HCT116 (cell line): ENCODE results near the gene CRYGA. TPM values are rescaled to one million over a fixed set of nuclear protein-coding genes. Genes with fewer than 3 reads are reported as not detected.

Experiments
- ATAC-seq: fragments of 200-7000 bp; cut with Tn5 transposase; 2 replicates; pipeline ENCODE4 v1.9.1; 2020; ENCODE audit warnings: mild to moderate bottlenecking, moderate library complexity
- BruUV-seq: library from RNA; stranded (reverse); fragments of 400-500 nt; replicated peaks from 2 replicates; lab custom pipeline; 2021; lab: Mats Ljungman, UMichigan
- CTCF ChIA-PET: fragments of 300-600 bp; sonication (Branson Sonifier 250); formaldehyde crosslinking; loops from one replicate; lab custom pipeline; 2021; ENCODE audit warnings: antibody characterized with exemption; lab: Charles Lee
- POLR2A ChIA-PET: fragments of 300-600, 350-600 bp; sonication (Branson Sonifier 250); formaldehyde crosslinking; loops from one replicate; lab custom pipeline; 2021; ENCODE audit warnings: antibody characterized with exemption; lab: Charles Lee
- RAD21 ChIA-PET, 2 experiments: fragments of 300-600 bp; sonication (Branson Sonifier 250); formaldehyde crosslinking; loops; one replicate each; lab custom pipeline; 2023; ENCODE audit warnings: low total read pairs in 2 of 2; ENCODE audit not compliant: uncharacterized antibody in 2 of 2, unreplicated experiment in 2 of 2, low non-redundant PET in 1 of 2; lab: Charles Lee
- DNase-seq: peaks from one replicate; pipeline ENCODE4 v3.0.0-alpha.2; 2010; ENCODE audit warnings: low read depth, low spot score
- H2AFZ ChIP-seq: fragments of 200-600 bp; shearing (Covaris generic), sonication (generic); 2 replicates; pipeline ENCODE4 v1.6.1; 2017; ENCODE audit warnings: low read depth, mixed run types, mixed read lengths, antibody characterized with exemption, low read length; ENCODE audit not compliant: poor library complexity, severe bottlenecking
- H3K27ac ChIP-seq: 2 replicates; pipeline ENCODE4 v1.5.1; 2012; ENCODE audit warnings: low read depth, low read length
- H3K27me3 ChIP-seq: fragments of 200-600 bp; sonication (generic); 2 replicates; pipeline ENCODE4 v1.6.1; 2016; ENCODE audit warnings: mixed run types, low read length, mixed read lengths; ENCODE audit not compliant: insufficient read depth
- H3K36me3 ChIP-seq, 2 experiments: fragments of 200-500 bp in 1 of 2; fragments of 200-600 bp in 1 of 2; sonication (Bioruptor generic) in 1 of 2; sonication (generic) in 1 of 2; 2 replicates each; pipeline versions ENCODE4 v1.5.1 to v1.6.1; 2014 to 2016; ENCODE audit warnings: low read length in 2 of 2, inconsistent platforms in 1 of 2, mixed read lengths in 1 of 2, mixed run types in 1 of 2; ENCODE audit not compliant: insufficient read depth in 2 of 2, control insufficient read depth in 1 of 2
- H3K4me1 ChIP-seq, 2 experiments: fragments of 200-600 bp in 1 of 2; sonication (generic) in 1 of 2; 2 replicates each; pipeline versions ENCODE4 v1.5.1 to v1.6.1; 2012 to 2017; ENCODE audit warnings: low read length in 2 of 2, inconsistent platforms in 1 of 2, mild to moderate bottlenecking in 1 of 2, mixed read lengths in 1 of 2, mixed run types in 1 of 2, moderate library complexity in 1 of 2; ENCODE audit not compliant: insufficient read depth in 2 of 2, control insufficient read depth in 1 of 2
- H3K4me2 ChIP-seq: fragments of 200-600 bp; sonication (generic); 2 replicates; pipeline ENCODE4 v1.6.1; 2017; ENCODE audit warnings: mixed run types, low read length, mixed read lengths
- H3K4me3 ChIP-seq, 2 experiments: fragments of 200-600 bp in 1 of 2; sonication (generic) in 1 of 2; replicated peaks in 1 of 2; 2 replicates each; pipeline ENCODE4 v1.5.1; 2011 to 2016; ENCODE audit warnings: low read length in 2 of 2, control low read depth in 1 of 2, low read depth in 1 of 2, mild to moderate bottlenecking in 1 of 2, mixed read lengths in 1 of 2, mixed run types in 1 of 2
- H3K79me2 ChIP-seq: fragments of 200-600 bp; sonication (generic); 2 replicates; pipeline ENCODE4 v1.6.1; 2017; ENCODE audit warnings: mild to moderate bottlenecking, mixed run types, low read length, moderate library complexity, mixed read lengths; ENCODE audit not compliant: insufficient read depth
- H3K9ac ChIP-seq: fragments of 200-600 bp; sonication (generic); 2 replicates; pipeline ENCODE4 v1.6.1; 2016; ENCODE audit warnings: low read length, mixed read lengths
- H3K9me2 ChIP-seq: fragments of 200-600 bp; sonication (generic), shearing (Covaris generic); 2 replicates; pipeline ENCODE4 v1.6.1; 2017; ENCODE audit warnings: mixed run types, mild to moderate bottlenecking, moderate library complexity; ENCODE audit not compliant: insufficient read depth
- H3K9me3 ChIP-seq, 2 experiments: fragments of 200-500 bp in 1 of 2; fragments of 200-600 bp in 1 of 2; sonication (Bioruptor generic) in 1 of 2; sonication (generic) in 1 of 2; 2 replicates each; pipeline ENCODE4 v1.6.1; 2014 to 2017; ENCODE audit warnings: low read length in 2 of 2, mixed read lengths in 2 of 2, inconsistent platforms in 1 of 2, low read depth in 1 of 2, mild to moderate bottlenecking in 1 of 2, mixed run types in 1 of 2, moderate library complexity in 1 of 2; ENCODE audit not compliant: control insufficient read depth in 1 of 2, insufficient read depth in 1 of 2
- H4K20me1 ChIP-seq: fragments of 200-600 bp; sonication (generic), shearing (Covaris generic); 2 replicates; pipeline ENCODE4 v1.6.1; 2017; ENCODE audit warnings: mixed run types, mild to moderate bottlenecking, moderate library complexity; ENCODE audit not compliant: insufficient read depth
- CEBPB ChIP-seq: IDR thresholded peaks from 2 replicates; pipeline ENCODE4 v1.6.1; 2012; ENCODE audit warnings: low read depth
- EZH2 ChIP-seq: fragments of 200-600 bp; sonication (generic); IDR thresholded peaks from 2 replicates; pipeline ENCODE4 v1.6.1; 2017; ENCODE audit warnings: antibody characterized with exemption, mixed run types
- EZH2phosphoT487 ChIP-seq: fragments of 200-600 bp; IDR thresholded peaks from 2 replicates; pipeline ENCODE4 v1.6.1; 2018; ENCODE audit warnings: antibody characterized with exemption, borderline replicate concordance
- JUND ChIP-seq: IDR thresholded peaks from 2 replicates; pipeline ENCODE4 v1.6.1; 2012
- POLR2A ChIP-seq: IDR thresholded peaks from 2 replicates; pipeline ENCODE4 v1.7.0; 2011; ENCODE audit warnings: borderline replicate concordance; ENCODE audit not compliant: insufficient read depth, insufficient read length; ENCODE audit errors: extremely low read depth
- POLR2AphosphoS5 ChIP-seq: IDR thresholded peaks from 2 replicates; pipeline ENCODE4 v1.6.1; 2011; ENCODE audit warnings: mild to moderate bottlenecking, low read depth, low read length, moderate library complexity
- RAD21 ChIP-seq: IDR thresholded peaks from 2 replicates; pipeline ENCODE4 v1.6.1; 2012; ENCODE audit warnings: low read depth, mild to moderate bottlenecking
- SP1 ChIP-seq: IDR thresholded peaks from 2 replicates; pipeline ENCODE4 v1.6.1; 2012; ENCODE audit warnings: low read depth
- TCF7L2 ChIP-seq: IDR thresholded peaks from 2 replicates; pipeline ENCODE4 v1.7.0; 2011; ENCODE audit warnings: borderline replicate concordance, inconsistent platforms; ENCODE audit not compliant: insufficient read depth, insufficient read length; ENCODE audit errors: extremely low read depth
- YY1 ChIP-seq: IDR thresholded peaks from 2 replicates; pipeline ENCODE4 v1.6.1; 2011; ENCODE audit warnings: low read length, low read depth, moderate library complexity, mild to moderate bottlenecking; ENCODE audit not compliant: insufficient replicate concordance; ENCODE audit errors: extremely low read depth
- ZFX ChIP-seq: fragments of 450-650 bp; IDR thresholded peaks from 2 replicates; pipeline ENCODE4 v1.6.1; 2017
- intact Hi-C: fragments of 100-400 bp; cut with micrococcal nuclease; formaldehyde crosslinking; loops from 2 replicates; pipeline ENCODE4 v1.10.0; 2022
- total RNA-seq: library from RNA; stranded (reverse); gene quantifications from one replicate; pipeline ENCODE4 v1.2.1, GENCODE V29; 2021; ENCODE audit not compliant: unreplicated experiment
- TF ChIP-seq, protein P1 (sequence below), 3 experiments: fragments of 200-600 bp in 1 of 3; sonication (generic) in 1 of 3; IDR thresholded peaks in 2 of 3; conservative IDR thresholded peaks in 1 of 3; 2 replicates each; pipeline ENCODE4 v1.5.1; 2012 to 2017; ENCODE audit warnings: low read depth in 2 of 3, low read length in 2 of 3, antibody characterized with exemption in 1 of 3, borderline replicate concordance in 1 of 3, control low read depth in 1 of 3, mild to moderate bottlenecking in 1 of 3, mixed read lengths in 1 of 3, mixed run types in 1 of 3, moderate library complexity in 1 of 3; ENCODE audit not compliant: insufficient read depth in 1 of 3
- TF ChIP-seq, protein P2 (sequence below): IDR thresholded peaks from 2 replicates; pipeline ENCODE4 v1.6.1; 2012

CRYGA gene
- total RNA-seq, 1 experiment from 2014 or later, result not detected

DNA sequence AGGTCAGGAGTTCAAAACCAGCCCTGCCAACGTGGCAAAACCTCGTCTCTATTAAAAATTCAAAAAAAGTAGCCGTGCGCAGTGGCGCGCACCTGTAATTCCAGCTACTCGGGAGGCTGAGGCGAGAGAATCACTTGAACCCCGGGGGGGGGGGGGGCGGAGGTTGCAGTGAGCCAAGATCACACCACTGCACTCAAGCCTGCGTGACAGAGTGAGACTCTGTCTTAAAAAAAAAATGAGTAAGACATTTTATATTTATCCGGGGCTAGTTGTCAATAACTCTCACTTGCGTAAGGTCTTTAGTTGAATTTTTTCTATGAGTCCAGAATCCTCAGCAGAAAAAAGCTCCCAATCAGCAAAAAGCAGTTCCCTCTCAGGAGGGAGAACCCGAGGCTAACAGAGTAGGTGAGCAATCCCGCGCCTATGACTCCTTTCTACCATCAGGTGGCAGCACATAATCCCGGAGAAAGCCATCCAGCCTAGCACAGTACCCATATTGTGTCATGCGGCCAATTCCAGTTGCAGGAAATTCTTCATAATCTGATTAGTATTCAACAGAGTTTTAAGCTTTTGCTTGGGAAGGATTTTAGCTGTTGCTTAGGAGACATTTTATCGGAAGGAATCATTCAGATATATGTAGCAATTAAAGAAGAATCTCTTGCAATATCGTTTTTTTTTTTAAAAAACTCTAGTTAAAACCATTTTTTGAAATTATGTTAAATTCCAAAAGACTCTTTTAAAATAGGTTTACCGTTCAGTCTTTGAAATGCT is 11.9 kb upstream of the CRYGA start:
- BruUV-seq, result no TSS peak
- Histone ChIP-seq H4K20me1 (no peaks in the 10 kb centered on the region), H3K27me3 (no peaks in the 10 kb centered on the region), H3K9me2 (no peaks in the 10 kb centered on the region), H3K27ac (no peak overlapping the region), H3K36me3 (no peaks in the 10 kb centered on the region), H3K9ac (no peak overlapping the region), H2AFZ (peak overlapping the region; percentile 95), H3K79me2 (no peaks in the 10 kb centered on the region), H3K4me3 (no peak overlapping the region), H3K9me3 (no peaks in the 10 kb centered on the region), H3K4me1 (peaks cover 6 to 28% of the 10 kb centered on the region in 2 experiments; a peak in 3 of 4 replicates), H3K4me2 (peak overlapping the region; percentile 12; the same call in 1 of the 2 replicates)
- ATAC-seq (peak; percentile 99), DNase-seq (peak; percentile 75)
- CTCF ChIA-PET, result interaction anchor here (0.8 to 2.7 kb wide), 9 partner anchors 10 to 103 kb away, joined by 3 to 24 read pairs (median 3); partner anchors contain the start of gene IDH1
- RAD21 ChIA-PET, result interaction anchor here in 1 of 2 experiments (1.0 kb wide), 1 partner anchor 73 kb away, joined by 3 read pairs; no protein-coding TSS in a partner anchor
- POLR2A ChIA-PET, result interaction anchor here (1.3 kb wide), 1 partner anchor 80 kb away, joined by 3 read pairs; the partner anchor contains the start of gene IDH1
- peak; percentile 62 for TF ChIP-seq YY1
- 0 out of 2 replicates have a peak, but pooled peaks have one; percentile 16 for TF ChIP-seq CEBPB
- TF ChIP-seq, protein P1, sequence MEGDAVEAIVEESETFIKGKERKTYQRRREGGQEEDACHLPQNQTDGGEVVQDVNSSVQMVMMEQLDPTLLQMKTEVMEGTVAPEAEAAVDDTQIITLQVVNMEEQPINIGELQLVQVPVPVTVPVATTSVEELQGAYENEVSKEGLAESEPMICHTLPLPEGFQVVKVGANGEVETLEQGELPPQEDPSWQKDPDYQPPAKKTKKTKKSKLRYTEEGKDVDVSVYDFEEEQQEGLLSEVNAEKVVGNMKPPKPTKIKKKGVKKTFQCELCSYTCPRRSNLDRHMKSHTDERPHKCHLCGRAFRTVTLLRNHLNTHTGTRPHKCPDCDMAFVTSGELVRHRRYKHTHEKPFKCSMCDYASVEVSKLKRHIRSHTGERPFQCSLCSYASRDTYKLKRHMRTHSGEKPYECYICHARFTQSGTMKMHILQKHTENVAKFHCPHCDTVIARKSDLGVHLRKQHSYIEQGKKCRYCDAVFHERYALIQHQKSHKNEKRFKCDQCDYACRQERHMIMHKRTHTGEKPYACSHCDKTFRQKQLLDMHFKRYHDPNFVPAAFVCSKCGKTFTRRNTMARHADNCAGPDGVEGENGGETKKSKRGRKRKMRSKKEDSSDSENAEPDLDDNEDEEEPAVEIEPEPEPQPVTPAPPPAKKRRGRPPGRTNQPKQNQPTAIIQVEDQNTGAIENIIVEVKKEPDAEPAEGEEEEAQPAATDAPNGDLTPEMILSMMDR (IDR thresholded peaks at IDR 0.05 in 2 of 3, conservative IDR thresholded peaks at IDR 0.05 in 1 of 3; ENCODE audit: borderline replicate concordance in 1 of 3, insufficient read depth in 1 of 3, low read depth in 2 of 3, low read length in 2 of 3), result peak; percentile 72 to 90 (median 89); a peak in 5 of 6 replicates
- no peak for TF ChIP-seq EZH2phosphoT487
- TF ChIP-seq, protein P2, sequence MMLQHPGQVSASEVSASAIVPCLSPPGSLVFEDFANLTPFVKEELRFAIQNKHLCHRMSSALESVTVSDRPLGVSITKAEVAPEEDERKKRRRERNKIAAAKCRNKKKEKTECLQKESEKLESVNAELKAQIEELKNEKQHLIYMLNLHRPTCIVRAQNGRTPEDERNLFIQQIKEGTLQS, result no peak
- no peak for TF ChIP-seq JUND
- TF ChIP-seq TCF7L2, result no peak
- TF ChIP-seq POLR2AphosphoS5, result no peak
- TF ChIP-seq ZFX, result no peak
- no peak for TF ChIP-seq EZH2
- TF ChIP-seq SP1, result no peak
- TF ChIP-seq RAD21, result peak; percentile 80
- no peak for TF ChIP-seq POLR2A
- intact Hi-C loops, result loop anchor here (2.0 kb wide), 1 partner anchor 80 kb away; the partner anchor contains the start of gene IDH1
